ENCODE results near the gene ST3GAL2. TPM values are rescaled to one million over a fixed set of nuclear protein-coding genes. Genes with fewer than 3 reads are reported as not detected.

The ST3GAL2 gene
- total RNA-seq, 1 experiment from 2014 or later = 45.9 TPM

DNA sequence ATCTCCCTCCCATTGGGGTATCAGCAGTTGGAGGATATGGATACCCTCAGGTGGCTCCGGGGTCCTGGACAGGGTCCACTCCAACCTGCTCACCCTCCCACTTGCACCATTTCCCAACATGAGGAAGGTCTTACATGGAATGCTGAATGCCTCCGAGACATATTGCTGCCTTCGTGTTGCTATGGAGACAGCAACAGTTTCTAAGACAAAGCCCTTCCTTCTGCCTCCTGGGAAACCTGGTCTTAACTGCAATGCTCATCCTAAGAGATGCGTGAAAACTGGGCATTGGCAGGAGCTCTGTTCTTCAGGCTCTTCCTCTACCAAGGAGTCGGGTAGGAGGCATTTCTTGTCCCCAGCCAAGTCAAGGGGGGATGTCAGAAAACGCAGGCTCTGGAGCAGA is 45.2 kb downstream of the ST3GAL2 start:
- H3K4me3 Mint-ChIP-seq = no peak overlapping the region
- Histone ChIP-seq H2BK120ac (ENCODE audit: low read depth, low read length, poor library complexity, severe bottlenecking) (no peak overlapping the region), H2AFZ (ENCODE audit: low read length) (no peak overlapping the region), H2AK5ac (ENCODE audit: insufficient read length, low read length) (no peak overlapping the region), H3K79me1 (ENCODE audit: insufficient read depth, low read depth, low read length, poor library complexity, severe bottlenecking) (no peaks in the 10 kb centered on the region), H3K9ac (ENCODE audit: extremely low read depth, insufficient read length, low read length) (no peak overlapping the region), H3K14ac (ENCODE audit: insufficient read depth, low read length) (no peak overlapping the region), H3K4me2 (ENCODE audit: insufficient read depth, insufficient read length, low read length) (no peak overlapping the region), H3K23ac (ENCODE audit: insufficient read length, low read depth, low read length) (no peak overlapping the region), H4K20me1 (ENCODE audit: control insufficient read depth, insufficient read depth, insufficient read length) (no peaks in the 10 kb centered on the region), H3K18ac (ENCODE audit: insufficient read length, low read depth, low read length) (no peak overlapping the region), H3K4ac (ENCODE audit: low read depth, low read length) (no peak overlapping the region), H4K5ac (ENCODE audit: insufficient read length, low read depth, low read length) (no peak overlapping the region), H2BK5ac (ENCODE audit: insufficient read length, low read length) (no peak overlapping the region), H2BK20ac (ENCODE audit: low read depth, low read length, poor library complexity, severe bottlenecking) (no peak overlapping the region), H3K23me2 (ENCODE audit: insufficient read length, low read depth, low read length, poor library complexity, severe bottlenecking) (no peaks in the 10 kb centered on the region), H3K56ac (ENCODE audit: insufficient read length, low read depth, low read length) (no peak overlapping the region), H2BK15ac (ENCODE audit: low read depth, low read length) (no peak overlapping the region), H3K4me1 (ENCODE audit: insufficient read depth, low read length) (no peaks in the 10 kb centered on the region), H4K8ac (replicated peaks; ENCODE audit: insufficient read length, low read depth, low read length) (no peak overlapping the region), H2BK12ac (ENCODE audit: insufficient read length, low read depth, low read length) (no peak overlapping the region), H4K91ac (ENCODE audit: insufficient read length, low read depth, low read length) (no peak overlapping the region), H3K9me3 (ENCODE audit: control insufficient read depth, low read depth, low read length) (no peaks in the 10 kb centered on the region), H3K27ac (ENCODE audit: insufficient read length, low read depth, low read length) (no peak overlapping the region), H3K27me3 (ENCODE audit: insufficient read depth, low read length) (no peaks in the 10 kb centered on the region), H3K79me2 (ENCODE audit: insufficient read depth, low read length) (no peaks in the 10 kb centered on the region), H3T11ph (ENCODE audit: low read length) (no peak overlapping the region)
- H3K27me3 Mint-ChIP-seq (ENCODE audit: low read depth) = no peaks in the 10 kb centered on the region
- peaks cover 0 to 2% of the 10 kb centered on the region in 2 experiments; a peak in 1 of 4 replicates for H3K4me1 Mint-ChIP-seq
- peaks cover 8 to 39% (median 24%) of the 10 kb centered on the region in 3 experiments; a peak in 6 of 7 replicates for H3K36me3 Mint-ChIP-seq (ENCODE audit: insufficient read depth in 1 of 3, low read depth in 3 of 3)
- H3K9me3 Mint-ChIP-seq = no peaks in the 10 kb centered on the region
- TF ChIP-seq CTCF (conservative IDR thresholded peaks at IDR 0.05) = no peak
- DNase-seq = no peak
- H3K27ac Mint-ChIP-seq = no peak overlapping the region
- no CpG with 5 or more reads among the region's 6 CpGs for WGBS (ENCODE audit: extremely low coverage, insufficient read length, low lambda C conversion rate)
